Colonic mucosa (tissue), 4 donors: ENCODE results near the gene SLC12A5. TPM values are rescaled to one million over a fixed set of nuclear protein-coding genes. Genes with fewer than 3 reads are reported as not detected.

ENCODE experiments used
- DNase-seq: peaks from one replicate; pipeline ENCODE4 v3.0.0-alpha.2; 2020
- H3K27ac ChIP-seq: fragments of 200-600 bp; one replicate; pipeline ENCODE4 v1.8.0; 2021
- H3K27me3 ChIP-seq: fragments of 200-600 bp; one replicate; pipeline ENCODE4 v1.8.0; 2021
- H3K36me3 ChIP-seq: fragments of 200-600 bp; one replicate; pipeline ENCODE4 v1.8.0; 2021
- H3K4me1 ChIP-seq: fragments of 200-600 bp; one replicate; pipeline ENCODE4 v1.8.0; 2021; ENCODE audit warnings: mild to moderate bottlenecking
- H3K4me3 ChIP-seq: fragments of 200-600 bp; one replicate; pipeline ENCODE4 v1.8.0; 2021
- H3K9ac ChIP-seq, 2 donors: one replicate each; pipeline ENCODE4 v1.7.0; 2013; ENCODE audit warnings: control low read depth in 2 of 2, low read depth in 2 of 2, low read length in 2 of 2
- H3K9me3 ChIP-seq: fragments of 200-600 bp; one replicate; pipeline ENCODE4 v1.8.0; 2021
- intact Hi-C: fragments of 100-400 bp; cut with DNase I; formaldehyde crosslinking; loops from one replicate; pipeline ENCODE4 v1.14.1; 2022
- total RNA-seq, 2 donors: library from RNA; stranded (reverse); fragmentation: NEBNext Ultra II Directional in 1 of 2; extraction: Animal tissue kit (Norgen Biotek cat#: 25700) in 1 of 2; gene quantifications; one replicate each; pipeline ENCODE4 v1.2.1, GENCODE V29; 2021
- TF ChIP-seq, protein P1 (sequence below): fragments of 200-600 bp; IDR thresholded peaks from one replicate; pipeline ENCODE4 v1.8.0; 2022; ENCODE audit warnings: antibody characterized with exemption, mild to moderate bottlenecking
- donor health status: healthy.
- donor health status: DM: no; HTN: no; CAD: no.
- donor health status: DM: no; HTN: no; CAD: no.

The SLC12A5 gene
- total RNA-seq, 2 donors from 2014 or later: 0.96 TPM; not detected in 1

DNA sequence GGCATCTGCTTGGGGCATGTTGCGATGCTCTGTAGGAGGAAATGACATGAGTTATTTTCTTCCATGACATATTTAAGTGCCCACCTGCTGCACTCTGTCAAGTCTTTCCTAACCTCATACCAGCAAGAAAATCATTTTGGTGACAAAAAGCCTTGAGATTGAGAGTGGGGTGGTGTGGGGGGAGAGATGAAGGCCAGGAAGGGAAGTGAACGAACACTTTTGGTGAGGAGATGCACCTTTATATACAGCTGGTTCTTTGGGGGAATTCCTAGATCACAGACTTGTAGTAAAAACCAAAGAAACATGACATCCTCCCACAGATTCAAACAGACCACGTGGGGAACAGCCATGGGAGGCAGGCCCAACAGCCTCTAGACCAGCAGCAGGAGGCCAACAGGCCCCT is 34.6 kb downstream of the SLC12A5 start:
- Histone ChIP-seq H3K27me3 (no peaks in the 10 kb centered on the region), H3K9me3 (no peaks in the 10 kb centered on the region), H3K27ac (no peak overlapping the region), H3K4me3 (no peak overlapping the region), H3K9ac (no peak overlapping the region), H3K36me3 (peaks cover 39% of the 10 kb centered on the region), H3K4me1 (no peaks in the 10 kb centered on the region)
- no peak for DNase-seq
- TF ChIP-seq, protein P1, sequence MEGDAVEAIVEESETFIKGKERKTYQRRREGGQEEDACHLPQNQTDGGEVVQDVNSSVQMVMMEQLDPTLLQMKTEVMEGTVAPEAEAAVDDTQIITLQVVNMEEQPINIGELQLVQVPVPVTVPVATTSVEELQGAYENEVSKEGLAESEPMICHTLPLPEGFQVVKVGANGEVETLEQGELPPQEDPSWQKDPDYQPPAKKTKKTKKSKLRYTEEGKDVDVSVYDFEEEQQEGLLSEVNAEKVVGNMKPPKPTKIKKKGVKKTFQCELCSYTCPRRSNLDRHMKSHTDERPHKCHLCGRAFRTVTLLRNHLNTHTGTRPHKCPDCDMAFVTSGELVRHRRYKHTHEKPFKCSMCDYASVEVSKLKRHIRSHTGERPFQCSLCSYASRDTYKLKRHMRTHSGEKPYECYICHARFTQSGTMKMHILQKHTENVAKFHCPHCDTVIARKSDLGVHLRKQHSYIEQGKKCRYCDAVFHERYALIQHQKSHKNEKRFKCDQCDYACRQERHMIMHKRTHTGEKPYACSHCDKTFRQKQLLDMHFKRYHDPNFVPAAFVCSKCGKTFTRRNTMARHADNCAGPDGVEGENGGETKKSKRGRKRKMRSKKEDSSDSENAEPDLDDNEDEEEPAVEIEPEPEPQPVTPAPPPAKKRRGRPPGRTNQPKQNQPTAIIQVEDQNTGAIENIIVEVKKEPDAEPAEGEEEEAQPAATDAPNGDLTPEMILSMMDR: no peak
- intact Hi-C loops: no loop called here

- H3K27me3 ChIP-seq: no peaks in the 10 kb centered on the region
- H3K9ac ChIP-seq: no peak overlapping the region
- intact Hi-C loops: no loop called here
- peaks cover 41% of the 10 kb centered on the region for H3K36me3 ChIP-seq
- H3K27ac ChIP-seq: no peak overlapping the region
- no peaks in the 10 kb centered on the region for H3K9me3 ChIP-seq
- TF ChIP-seq, protein P1: no peak
- no peak for DNase-seq
- no peak overlapping the region for H3K4me3 ChIP-seq
- H3K4me1 ChIP-seq: no peaks in the 10 kb centered on the region
These were observed 36.0 kb downstream of the SLC12A5 start for GRCh38 chr20:46065006-46065405.

DNA sequence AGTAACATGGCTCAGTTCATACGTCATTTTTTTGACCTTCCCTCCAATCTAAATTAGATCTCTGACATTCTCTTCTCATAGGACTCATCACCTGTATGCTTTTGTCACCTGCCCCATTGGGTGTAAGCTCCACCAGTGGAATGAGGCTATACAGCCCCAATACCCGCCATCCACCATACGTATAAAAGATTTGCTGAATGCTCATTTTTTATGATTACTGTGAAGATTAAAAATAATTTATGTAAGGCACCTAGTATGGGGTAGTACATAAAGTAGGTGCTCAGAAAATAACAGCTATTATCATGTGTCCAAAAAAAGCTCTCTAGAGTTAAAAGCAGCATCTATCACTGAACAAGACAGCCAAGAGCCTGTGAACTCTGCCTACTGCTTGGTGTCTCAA is 36.7 kb downstream of the SLC12A5 start:
- H3K27me3 ChIP-seq: no peaks in the 10 kb centered on the region
- intact Hi-C loops: no loop called here
- H3K9me3 ChIP-seq: no peaks in the 10 kb centered on the region
- TF ChIP-seq, protein P1: no peak
- H3K4me3 ChIP-seq: no peak overlapping the region
- H3K27ac ChIP-seq: no peak overlapping the region
- H3K36me3 ChIP-seq: peaks cover 41% of the 10 kb centered on the region
- DNase-seq: no peak
- H3K4me1 ChIP-seq: no peaks in the 10 kb centered on the region
- no peak overlapping the region for H3K9ac ChIP-seq

DNA sequence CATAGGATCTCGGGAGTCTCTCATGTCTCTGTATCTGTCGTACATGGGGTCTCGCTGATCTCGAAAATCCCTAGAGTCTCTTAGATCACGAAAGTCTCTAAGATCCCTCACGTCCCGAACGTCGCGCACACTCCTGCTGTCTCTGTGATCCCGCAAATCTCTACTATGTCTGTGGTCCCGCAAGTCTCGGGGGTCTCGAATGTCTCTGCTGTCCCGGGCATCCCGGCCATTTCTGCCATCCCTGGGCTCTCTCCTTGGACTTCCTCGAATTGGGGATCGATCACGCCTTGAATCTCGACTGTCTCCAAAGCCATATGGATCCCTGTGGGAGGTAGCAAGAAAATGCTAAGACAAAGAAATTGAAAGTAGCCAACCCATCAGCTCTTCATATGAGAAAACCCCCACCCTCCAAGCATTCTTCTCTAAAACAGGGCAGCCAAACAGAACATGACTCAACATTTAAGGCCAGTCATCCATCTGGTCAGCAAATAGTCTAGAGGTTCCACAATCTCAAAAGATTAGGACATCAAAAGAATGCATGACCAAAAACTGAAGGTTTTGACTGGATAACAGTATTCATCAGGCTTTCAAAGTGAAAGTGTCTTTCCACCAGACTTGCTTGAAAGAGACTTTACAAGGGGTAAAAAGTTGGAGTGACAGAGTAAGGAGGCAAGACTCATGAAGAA is 41.3 kb downstream of the SLC12A5 start:
- DNase-seq: no peak
- Histone ChIP-seq H3K36me3 (peaks cover 30% of the 10 kb centered on the region), H3K27ac (no peak overlapping the region), H3K27me3 (no peaks in the 10 kb centered on the region), H3K9me3 (no peaks in the 10 kb centered on the region), H3K4me1 (no peaks in the 10 kb centered on the region), H3K4me3 (no peak overlapping the region), H3K9ac (no peak overlapping the region)
- intact Hi-C loops: no loop called here
- TF ChIP-seq, protein P1: no peak

GRCh38 chr20:46071573-46071972 is 42.6 kb downstream of the SLC12A5 start:
- intact Hi-C loops: no loop called here
- no peak for DNase-seq
- Histone ChIP-seq H3K4me1 (no peaks in the 10 kb centered on the region), H3K4me3 (no peak overlapping the region), H3K27me3 (no peaks in the 10 kb centered on the region), H3K9me3 (no peaks in the 10 kb centered on the region), H3K36me3 (peaks cover 18% of the 10 kb centered on the region), H3K27ac (no peak overlapping the region), H3K9ac (no peak overlapping the region)
- TF ChIP-seq, protein P1: no peak
